Lower leg skin (tissue), 3 donors: Measurements from ENCODE around the gene NUCKS1.

ENCODE experiments used
- CTCF ChIP-seq, 3 donors: fragments of 450-650 bp; IDR thresholded peaks; one replicate each; pipeline ENCODE4 v1.5.1; 2016; ENCODE audit warnings: antibody characterized with exemption in 3 of 3, mild to moderate bottlenecking in 3 of 3, moderate library complexity in 2 of 3
- POLR2A ChIP-seq, 2 donors: fragments of 450-650 bp; IDR thresholded peaks; one replicate each; pipeline ENCODE4 v1.6.1; 2016 to 2017; ENCODE audit warnings: antibody characterized with exemption in 2 of 2, mild to moderate bottlenecking in 1 of 2, moderate library complexity in 1 of 2

GRCh38 chr1:205672395-205672889 is 77.5 kb downstream of the NUCKS1 start:
- TF ChIP-seq CTCF (IDR thresholded peaks at IDR 0.05), result no peak
- no peak for TF ChIP-seq POLR2A (IDR thresholded peaks at IDR 0.05)
